ENCODE data around the gene MZT2B. TPM values are rescaled to one million over a fixed set of nuclear protein-coding genes. Genes with fewer than 3 reads are reported as not detected.
A peak's percentile ranks its signal among the peaks of the same experiment; 100 is the strongest.

MZT2B gene
- total and polyA plus RNA-seq, 9 of the 15 experiments (the other 6 are each of a cell fraction or from before 2014, with no cell fraction given): 5.1 to 435 (median 102) TPM

- TF ChIP-seq REST (IDR thresholded peaks at IDR 0.05; ENCODE audit: borderline replicate concordance): no peak
- 0 out of 2 replicates have a peak, but pooled peaks have one; percentile 50 for TF ChIP-seq REST (CRISPR knock-in tag; IDR thresholded peaks at IDR 0.05; ENCODE audit: low read depth)
- TF ChIP-seq ZNF398 (CRISPR knock-in tag; IDR thresholded peaks at IDR 0.05): no peak
- TF ChIP-seq NCOA6 (IDR thresholded peaks at IDR 0.05): no peak
Measured at GRCh38 chr2:130181325-130181879, 660 bp upstream of the MZT2B start, which contains the start of gene SMPD4 (continued).

All from K562 (cell line).